GM19043 (cell line): ENCODE results near the gene VTCN1.
"Not testable (repeated sequence)": the region's sequence is repeated elsewhere in the genome, so short reads cannot be mapped to it uniquely, and the experiment has no call there.

ENCODE experiments used
- ATAC-seq: cut with Tn5 transposase; IDR thresholded peaks from one replicate; pipeline ENCODE4 v1.9.1; 2021; ENCODE audit warnings: low read depth; ENCODE audit not compliant: unreplicated experiment

The VTCN1 gene

GRCh38 chr1:117101858-117102257 lies 108.9 kb downstream of the VTCN1 start:
- ATAC-seq = not testable (repeated sequence)

GRCh38 chr1:117101334-117101733 lies 109.4 kb downstream of the VTCN1 start:
- ATAC-seq = no peak

- ATAC-seq = no peak
Observed at GRCh38 chr1:117098287-117098890, 112.3 kb downstream of the VTCN1 start.

- no peak for ATAC-seq
Observed at GRCh38 chr1:117097443-117097842, 113.3 kb downstream of the VTCN1 start.

- ATAC-seq = no peak
Observed at GRCh38 chr1:117096951-117097408, 113.7 kb downstream of the VTCN1 start.

GRCh38 chr1:117094841-117095604 lies 115.7 kb downstream of the VTCN1 start:
- no peak for ATAC-seq

- peak; percentile 95 for ATAC-seq
Observed at GRCh38 chr1:117093870-117094621, 116.7 kb downstream of the VTCN1 start.
